ENCODE data around the gene ABCF1.

DNA sequence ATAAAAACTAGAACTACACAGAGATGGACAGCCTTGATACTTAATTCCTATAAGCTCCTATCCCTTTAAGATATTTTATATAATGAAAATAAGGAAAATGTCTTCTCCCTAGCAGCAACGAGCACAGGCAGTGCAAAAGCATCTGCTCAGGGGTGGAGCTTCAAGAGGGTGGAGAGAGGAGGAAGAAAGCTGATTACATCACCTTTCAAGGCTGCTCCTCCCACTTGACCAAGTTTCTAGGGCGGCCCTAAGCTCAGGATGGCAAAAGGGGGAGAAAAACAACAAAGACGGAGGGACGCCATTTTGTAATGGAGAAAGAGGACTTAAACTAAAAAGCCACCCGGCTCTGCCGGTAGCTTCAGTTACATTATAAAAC, 43.6 kb downstream of the ABCF1 start:
- TF ChIP-seq, protein P1, sequence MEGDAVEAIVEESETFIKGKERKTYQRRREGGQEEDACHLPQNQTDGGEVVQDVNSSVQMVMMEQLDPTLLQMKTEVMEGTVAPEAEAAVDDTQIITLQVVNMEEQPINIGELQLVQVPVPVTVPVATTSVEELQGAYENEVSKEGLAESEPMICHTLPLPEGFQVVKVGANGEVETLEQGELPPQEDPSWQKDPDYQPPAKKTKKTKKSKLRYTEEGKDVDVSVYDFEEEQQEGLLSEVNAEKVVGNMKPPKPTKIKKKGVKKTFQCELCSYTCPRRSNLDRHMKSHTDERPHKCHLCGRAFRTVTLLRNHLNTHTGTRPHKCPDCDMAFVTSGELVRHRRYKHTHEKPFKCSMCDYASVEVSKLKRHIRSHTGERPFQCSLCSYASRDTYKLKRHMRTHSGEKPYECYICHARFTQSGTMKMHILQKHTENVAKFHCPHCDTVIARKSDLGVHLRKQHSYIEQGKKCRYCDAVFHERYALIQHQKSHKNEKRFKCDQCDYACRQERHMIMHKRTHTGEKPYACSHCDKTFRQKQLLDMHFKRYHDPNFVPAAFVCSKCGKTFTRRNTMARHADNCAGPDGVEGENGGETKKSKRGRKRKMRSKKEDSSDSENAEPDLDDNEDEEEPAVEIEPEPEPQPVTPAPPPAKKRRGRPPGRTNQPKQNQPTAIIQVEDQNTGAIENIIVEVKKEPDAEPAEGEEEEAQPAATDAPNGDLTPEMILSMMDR (IDR thresholded peaks at IDR 0.05) = no peak
- TF ChIP-seq ESRRA (CRISPR knock-in tag; IDR thresholded peaks at IDR 0.05; ENCODE audit: borderline replicate concordance) (no peak), JUN (CRISPR knock-in tag; IDR thresholded peaks at IDR 0.05) (no peak), FOXJ3 (CRISPR knock-in tag; IDR thresholded peaks at IDR 0.05; ENCODE audit: borderline replicate concordance) (no peak), ZNF121 (CRISPR knock-in tag; IDR thresholded peaks at IDR 0.05) (no peak)
